Measurements from ENCODE around the gene IL34.

GRCh38 chr16:70652322-70652721 lies 6.0 kb downstream of the IL34 start:
- TF ChIP-seq CTCF (IDR thresholded peaks at IDR 0.05; ENCODE audit: control extremely low read depth in 1 of 3, insufficient read depth in 1 of 3, low read depth in 1 of 3, low read length in 3 of 3) = no peak
- no peak for TF ChIP-seq KDM1A (IDR thresholded peaks at IDR 0.05; ENCODE audit: borderline replicate concordance, low read length)

All from H1 (cell line).